Stimulated activated naive CD4-positive, alpha-beta T cell (primary cell): ENCODE results near the gene TLR4.

Experiments used
- DNase-seq, 6 experiments: peaks; one replicate each; lab custom pipeline; 2025; lab: John Stamatoyannopoulos, UW

TLR4 gene

DNA sequence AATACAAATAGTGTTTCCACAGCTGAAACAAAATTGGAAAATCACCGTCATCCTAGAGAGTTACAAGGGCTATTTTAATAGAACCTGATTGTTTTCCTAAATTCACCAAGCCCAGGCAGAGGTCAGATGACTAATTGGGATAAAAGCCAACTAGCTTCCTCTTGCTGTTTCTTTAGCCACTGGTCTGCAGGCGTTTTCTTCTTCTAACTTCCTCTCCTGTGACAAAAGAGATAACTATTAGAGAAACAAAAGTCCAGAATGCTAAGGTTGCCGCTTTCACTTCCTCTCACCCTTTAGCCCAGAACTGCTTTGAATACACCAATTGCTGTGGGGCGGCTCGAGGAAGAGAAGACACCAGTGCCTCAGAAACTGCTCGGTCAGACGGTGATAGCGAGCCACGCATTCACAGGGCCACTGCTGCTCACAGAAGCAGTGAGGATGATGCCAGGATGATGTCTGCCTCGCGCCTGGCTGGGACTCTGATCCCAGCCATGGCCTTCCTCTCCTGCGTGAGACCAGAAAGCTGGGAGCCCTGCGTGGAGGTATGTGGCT, at the start of gene TLR4:
TLR4 (plus strand) TSS at position 380 of the 552 bp plus-strand sequence; CDS start at position 450, 70 bp downstream.
- no peak for DNase-seq

DNA sequence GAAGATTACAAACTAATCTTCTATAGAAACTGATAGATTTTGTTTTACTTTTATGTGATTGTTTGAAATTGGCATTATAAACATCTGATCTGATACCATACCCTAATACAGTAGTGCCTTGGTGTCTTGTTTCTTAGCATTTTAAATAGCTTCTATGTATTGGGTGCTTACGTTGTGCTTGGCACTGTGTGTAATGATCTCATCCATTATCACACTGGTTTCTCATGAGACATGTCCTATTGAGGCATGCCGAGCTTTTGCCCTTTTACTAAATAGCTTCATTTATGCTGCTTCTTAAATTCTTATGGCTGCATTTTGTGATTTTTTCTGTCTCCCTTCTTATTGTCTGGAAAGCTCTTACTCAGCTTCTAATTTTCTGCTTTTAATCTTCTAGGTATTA, 48.2 kb upstream of the TLR4 start:
- DNase-seq: no peak

DNA sequence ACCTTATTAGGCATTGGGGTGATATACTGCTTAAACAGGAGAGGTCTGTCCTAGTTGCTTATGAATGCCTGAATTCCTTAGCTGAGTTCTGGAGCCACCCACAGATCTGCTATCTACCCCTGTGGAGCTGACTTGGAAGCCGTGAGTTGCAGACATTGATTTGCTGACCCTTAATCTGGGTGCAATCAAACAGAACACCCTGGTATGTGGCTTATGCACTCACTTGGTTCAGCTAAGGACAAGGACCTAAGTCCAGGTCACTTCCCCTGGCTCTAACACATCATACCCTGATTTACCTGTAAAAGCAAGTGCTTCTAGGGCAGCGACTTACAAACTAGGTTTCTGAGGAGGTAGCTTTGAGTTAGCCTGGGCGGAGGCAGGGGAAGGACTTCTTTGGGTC, 41.6 kb upstream of the TLR4 start:
- no peak for DNase-seq

- no peak for DNase-seq
Measured at GRCh38 chr9:117664419-117664818, 39.8 kb upstream of the TLR4 start.

- DNase-seq: no peak
Measured at GRCh38 chr9:117665601-117666385, 38.4 kb upstream of the TLR4 start.

- no peak for DNase-seq
Measured at GRCh38 chr9:117671468-117671867, 32.7 kb upstream of the TLR4 start.

DNA sequence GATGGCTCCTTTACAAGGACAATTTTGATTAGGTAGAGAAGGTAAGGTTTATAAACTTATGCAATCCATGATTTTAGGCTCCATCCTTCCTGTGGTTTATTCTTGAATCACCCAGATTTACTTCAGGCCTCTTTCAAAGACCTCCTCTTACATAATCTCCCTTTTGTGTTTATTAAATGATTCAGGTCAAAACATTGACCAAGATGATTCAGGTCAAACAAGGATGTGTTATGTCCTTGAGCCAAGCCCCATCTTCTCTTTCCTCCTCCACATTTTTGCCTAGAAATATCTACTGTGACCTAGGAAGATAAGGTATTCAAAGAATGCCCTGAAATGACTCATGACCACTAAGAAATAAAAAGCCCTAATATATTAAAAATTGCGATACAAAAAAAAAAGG, 31.8 kb upstream of the TLR4 start:
- DNase-seq: no peak

GRCh38 chr9:117677572-117677971, 26.6 kb upstream of the TLR4 start:
- no peak for DNase-seq

DNA sequence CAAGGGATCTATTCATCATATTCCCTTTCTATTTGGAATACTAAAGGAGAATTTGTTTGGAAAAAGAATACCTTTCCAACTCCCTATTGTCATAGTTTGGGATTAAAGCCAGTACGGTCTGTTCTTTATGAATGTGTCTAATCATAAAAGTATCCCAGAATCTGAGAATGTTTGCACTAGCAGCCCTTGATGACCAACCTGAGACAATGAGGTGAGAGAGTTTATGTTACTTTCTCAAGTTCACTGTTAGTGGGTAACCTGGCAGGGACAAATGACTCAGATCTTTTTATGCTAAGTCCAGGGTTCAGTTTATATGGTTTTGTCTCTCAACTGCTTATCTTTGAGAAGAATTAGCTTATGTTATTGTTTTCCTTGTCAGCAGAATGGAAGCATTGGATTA, 25.3 kb upstream of the TLR4 start:
- no peak for DNase-seq

DNA sequence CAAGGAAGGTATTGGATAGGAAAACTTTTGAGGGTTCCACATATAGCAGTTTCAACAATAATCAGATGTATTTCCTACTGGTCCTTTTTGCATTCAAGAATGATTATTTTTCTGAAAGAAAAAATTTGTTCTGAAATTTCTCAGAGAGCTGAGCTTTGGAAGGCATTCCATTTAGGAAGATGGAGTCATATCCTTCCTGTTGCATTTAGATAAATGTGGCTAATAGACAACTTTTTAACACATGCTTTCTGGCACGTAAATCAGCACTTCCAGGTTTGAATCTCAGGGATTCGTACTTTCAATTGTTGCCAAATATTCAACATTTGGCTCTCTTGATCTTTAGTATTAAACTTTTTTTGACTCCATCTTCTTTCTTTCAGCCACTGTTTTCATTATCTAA, 24.8 kb upstream of the TLR4 start:
- no peak for DNase-seq

DNA sequence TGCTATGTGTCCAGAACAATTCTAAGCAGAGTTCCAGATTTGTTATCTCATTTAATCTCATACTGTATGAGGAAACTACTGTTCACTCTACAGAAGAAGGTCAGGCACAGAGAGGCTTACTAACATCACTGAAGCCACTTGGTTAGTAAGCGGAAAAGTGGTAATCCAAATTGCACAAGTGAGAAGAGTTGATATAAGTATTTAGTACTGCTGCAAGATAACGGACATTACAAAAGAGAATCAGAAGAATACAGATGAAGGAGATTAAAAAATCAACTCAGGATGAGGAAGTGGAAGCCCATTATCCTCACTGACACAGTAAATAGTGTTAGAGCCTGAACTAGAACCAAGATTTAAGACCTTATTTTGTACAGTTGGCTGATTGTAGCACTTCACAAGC, 22.3 kb upstream of the TLR4 start:
- DNase-seq: no peak

DNA sequence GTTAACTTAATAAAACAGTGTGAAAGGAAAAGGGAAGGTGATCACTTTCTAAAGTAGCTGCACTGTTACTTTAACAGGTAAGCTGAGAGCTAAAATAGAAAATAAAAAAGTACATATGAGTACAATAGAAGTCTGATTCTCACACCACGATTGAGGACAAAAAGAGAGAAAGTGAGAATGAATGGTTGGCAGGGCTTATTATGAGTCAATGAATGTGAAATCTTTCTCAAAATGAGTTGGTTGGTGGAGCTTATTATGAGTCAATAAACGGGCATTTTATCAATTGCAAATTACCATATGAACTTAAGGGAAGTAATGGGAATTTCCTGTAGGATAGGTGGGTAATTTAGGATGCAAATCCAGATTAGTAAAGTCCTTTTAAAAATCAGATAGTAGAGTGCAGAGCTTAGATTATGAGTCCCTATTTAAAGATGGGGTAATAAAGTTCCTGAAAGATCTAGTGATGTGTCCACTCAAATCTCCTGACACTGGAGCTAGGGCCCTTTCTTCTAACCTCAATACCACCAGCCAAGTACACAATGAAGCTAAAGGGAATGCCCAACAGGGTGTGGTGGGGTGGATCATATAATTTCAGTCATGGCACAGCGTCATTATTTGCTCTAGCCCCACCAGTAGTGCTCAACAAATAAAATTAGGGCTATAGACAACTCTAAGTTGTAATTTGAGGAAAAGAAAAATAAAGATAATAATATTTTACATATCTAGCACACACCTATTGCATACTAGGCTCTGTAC, 21.1 kb upstream of the TLR4 start:
- DNase-seq: no peak

GRCh38 chr9:117687532-117687931, 16.7 kb upstream of the TLR4 start:
- DNase-seq: no peak

DNA sequence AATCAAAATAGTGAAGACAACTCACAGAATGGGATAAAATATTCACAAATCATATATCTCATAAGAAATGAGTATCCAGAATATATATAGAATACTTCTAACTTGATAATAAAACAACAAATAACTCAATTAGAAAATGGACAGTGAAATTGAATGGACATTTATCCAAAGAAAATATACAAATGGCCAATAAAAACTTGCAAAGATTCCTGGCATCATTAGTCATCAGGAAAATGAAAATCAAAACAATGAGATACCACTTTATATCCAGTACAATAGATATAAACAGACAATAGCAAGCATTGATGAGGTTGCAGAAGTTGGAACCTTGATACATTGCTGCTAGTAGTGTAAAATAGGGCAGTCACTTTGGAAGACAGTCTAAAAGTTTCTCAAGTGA, 12.8 kb upstream of the TLR4 start:
- no peak for DNase-seq

- no peak for DNase-seq
Measured at GRCh38 chr9:117696154-117696553, 8.0 kb upstream of the TLR4 start.

- no peak for DNase-seq
Measured at GRCh38 chr9:117697046-117697445, 7.2 kb upstream of the TLR4 start.

- no peak for DNase-seq
Measured at GRCh38 chr9:117703537-117703936, 666 bp upstream of the TLR4 start.

- DNase-seq: no peak
Measured at GRCh38 chr9:117704597-117704996, 394 bp downstream of the TLR4 start.

- DNase-seq: no peak
Measured at GRCh38 chr9:117705386-117705785, 1.2 kb downstream of the TLR4 start.

- DNase-seq: no peak
Measured at GRCh38 chr9:117706421-117707116, 2.4 kb downstream of the TLR4 start.

- no peak for DNase-seq
Measured at GRCh38 chr9:117707561-117707960, 3.4 kb downstream of the TLR4 start.

GRCh38 chr9:117709936-117710335, 5.7 kb downstream of the TLR4 start:
- no peak for DNase-seq

- no peak for DNase-seq
Measured at GRCh38 chr9:117714282-117714681, 10.1 kb downstream of the TLR4 start.
